Measurements from ENCODE around the gene ATP6V1F. TPM values are rescaled to one million over a fixed set of nuclear protein-coding genes. Genes with fewer than 3 reads are reported as not detected.

The ATP6V1F gene
- total RNA-seq, 1 experiment from 2014 or later: 125 TPM

- no peak for DNase-seq (ENCODE audit: unreplicated experiment)
- intact Hi-C loops (cut with micrococcal nuclease): loop anchor here (10.0 kb wide), 1 partner anchor 308 kb away; no protein-coding TSS in a partner anchor
- H3K4me1 Mint-ChIP-seq (ENCODE audit: insufficient read depth, unreplicated experiment): peaks cover 9% of the 10 kb centered on the region
- no peaks in the 10 kb centered on the region for H3K36me3 Mint-ChIP-seq (ENCODE audit: insufficient read depth, unreplicated experiment)
- no peak overlapping the region for H3K27ac Mint-ChIP-seq (ENCODE audit: low read depth, unreplicated experiment)
- POLR2A ChIA-PET: no interaction called here
- TF ChIP-seq, protein P1, sequence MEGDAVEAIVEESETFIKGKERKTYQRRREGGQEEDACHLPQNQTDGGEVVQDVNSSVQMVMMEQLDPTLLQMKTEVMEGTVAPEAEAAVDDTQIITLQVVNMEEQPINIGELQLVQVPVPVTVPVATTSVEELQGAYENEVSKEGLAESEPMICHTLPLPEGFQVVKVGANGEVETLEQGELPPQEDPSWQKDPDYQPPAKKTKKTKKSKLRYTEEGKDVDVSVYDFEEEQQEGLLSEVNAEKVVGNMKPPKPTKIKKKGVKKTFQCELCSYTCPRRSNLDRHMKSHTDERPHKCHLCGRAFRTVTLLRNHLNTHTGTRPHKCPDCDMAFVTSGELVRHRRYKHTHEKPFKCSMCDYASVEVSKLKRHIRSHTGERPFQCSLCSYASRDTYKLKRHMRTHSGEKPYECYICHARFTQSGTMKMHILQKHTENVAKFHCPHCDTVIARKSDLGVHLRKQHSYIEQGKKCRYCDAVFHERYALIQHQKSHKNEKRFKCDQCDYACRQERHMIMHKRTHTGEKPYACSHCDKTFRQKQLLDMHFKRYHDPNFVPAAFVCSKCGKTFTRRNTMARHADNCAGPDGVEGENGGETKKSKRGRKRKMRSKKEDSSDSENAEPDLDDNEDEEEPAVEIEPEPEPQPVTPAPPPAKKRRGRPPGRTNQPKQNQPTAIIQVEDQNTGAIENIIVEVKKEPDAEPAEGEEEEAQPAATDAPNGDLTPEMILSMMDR (IDR thresholded peaks at IDR 0.05; ENCODE audit: unreplicated experiment): no peak
- BruUV-seq (replicated peaks): no TSS peak
- H3K27me3 Mint-ChIP-seq (ENCODE audit: insufficient read depth, unreplicated experiment): peaks cover 12% of the 10 kb centered on the region
- no peaks in the 10 kb centered on the region for H3K9me3 Mint-ChIP-seq (ENCODE audit: unreplicated experiment)
- H3K4me3 Mint-ChIP-seq (ENCODE audit: unreplicated experiment): no peak overlapping the region
- CTCF ChIA-PET: interaction anchor here (0.6 to 1.1 kb wide), 2 partner anchors 123 to 184 kb away, joined by 4 to 6 read pairs; no protein-coding TSS in a partner anchor
Measured at GRCh38 chr7:128906766-128907559, 44.3 kb downstream of the ATP6V1F start.

DNA sequence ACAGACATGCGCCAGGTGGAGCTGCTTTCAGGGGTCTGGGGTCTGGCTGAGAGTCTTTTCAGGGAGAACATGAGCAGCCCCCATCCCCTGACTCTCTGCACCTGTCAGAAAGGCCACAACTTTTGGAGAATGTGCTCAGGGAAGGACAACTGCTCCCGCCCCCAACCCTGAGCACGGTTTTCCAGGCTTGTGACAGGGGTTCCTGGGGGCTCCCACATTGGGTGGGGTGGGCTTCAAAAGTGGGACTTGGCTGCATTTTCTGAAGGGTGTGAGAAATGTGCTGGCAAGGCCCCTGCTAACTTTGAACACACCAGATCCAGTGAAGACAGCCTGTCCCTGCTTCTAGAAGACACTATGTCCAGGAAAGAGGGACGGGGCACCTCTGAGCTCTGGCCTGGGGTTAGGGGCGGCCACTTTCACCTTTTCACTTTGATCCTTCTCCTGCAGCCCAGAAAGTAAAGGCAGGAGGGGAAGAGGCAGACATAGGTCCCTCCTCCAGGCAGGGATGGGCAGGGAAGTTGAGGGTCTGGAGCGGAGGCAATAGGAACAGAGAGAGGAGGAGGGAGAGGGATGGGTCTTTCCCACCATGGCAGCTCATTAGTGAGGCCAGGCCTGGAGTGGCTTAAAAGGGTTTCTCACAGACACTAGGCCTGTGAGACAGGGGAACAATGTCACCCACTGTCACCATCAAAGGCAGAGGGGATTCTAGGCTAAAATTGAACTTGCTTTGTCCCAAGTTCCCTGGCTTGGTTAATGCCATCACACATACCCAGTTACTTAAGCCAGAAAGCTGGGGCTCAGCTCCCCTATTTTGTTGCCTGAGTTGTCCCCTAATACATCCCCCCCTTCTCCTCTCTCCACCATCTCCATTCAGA, 46.3 kb downstream of the ATP6V1F start:
- DNase-seq (ENCODE audit: unreplicated experiment): no peak
- no TSS peak for BruUV-seq (replicated peaks)
- ChIA-PET CTCF (interaction anchor here (0.7 to 1.7 kb wide), 2 partner anchors 16 to 26 kb away, joined by 3 to 5 read pairs; no protein-coding TSS in a partner anchor), POLR2A (interaction anchor here (0.9 kb wide), 1 partner anchor 9 kb away, joined by 4 read pairs; no protein-coding TSS in a partner anchor)
- H3K4me3 Mint-ChIP-seq (ENCODE audit: unreplicated experiment): no peak overlapping the region
- intact Hi-C loops (cut with micrococcal nuclease): loop anchor here (10.0 kb wide), 1 partner anchor 306 kb away; no protein-coding TSS in a partner anchor
- H3K27ac Mint-ChIP-seq (ENCODE audit: low read depth, unreplicated experiment): no peak overlapping the region
- peaks cover 15% of the 10 kb centered on the region for H3K27me3 Mint-ChIP-seq (ENCODE audit: insufficient read depth, unreplicated experiment)
- no peaks in the 10 kb centered on the region for H3K4me1 Mint-ChIP-seq (ENCODE audit: insufficient read depth, unreplicated experiment)
- TF ChIP-seq, protein P1 (IDR thresholded peaks at IDR 0.05; ENCODE audit: unreplicated experiment): no peak
- no peaks in the 10 kb centered on the region for H3K36me3 Mint-ChIP-seq (ENCODE audit: insufficient read depth, unreplicated experiment)
- H3K9me3 Mint-ChIP-seq (ENCODE audit: unreplicated experiment): no peaks in the 10 kb centered on the region

DNA sequence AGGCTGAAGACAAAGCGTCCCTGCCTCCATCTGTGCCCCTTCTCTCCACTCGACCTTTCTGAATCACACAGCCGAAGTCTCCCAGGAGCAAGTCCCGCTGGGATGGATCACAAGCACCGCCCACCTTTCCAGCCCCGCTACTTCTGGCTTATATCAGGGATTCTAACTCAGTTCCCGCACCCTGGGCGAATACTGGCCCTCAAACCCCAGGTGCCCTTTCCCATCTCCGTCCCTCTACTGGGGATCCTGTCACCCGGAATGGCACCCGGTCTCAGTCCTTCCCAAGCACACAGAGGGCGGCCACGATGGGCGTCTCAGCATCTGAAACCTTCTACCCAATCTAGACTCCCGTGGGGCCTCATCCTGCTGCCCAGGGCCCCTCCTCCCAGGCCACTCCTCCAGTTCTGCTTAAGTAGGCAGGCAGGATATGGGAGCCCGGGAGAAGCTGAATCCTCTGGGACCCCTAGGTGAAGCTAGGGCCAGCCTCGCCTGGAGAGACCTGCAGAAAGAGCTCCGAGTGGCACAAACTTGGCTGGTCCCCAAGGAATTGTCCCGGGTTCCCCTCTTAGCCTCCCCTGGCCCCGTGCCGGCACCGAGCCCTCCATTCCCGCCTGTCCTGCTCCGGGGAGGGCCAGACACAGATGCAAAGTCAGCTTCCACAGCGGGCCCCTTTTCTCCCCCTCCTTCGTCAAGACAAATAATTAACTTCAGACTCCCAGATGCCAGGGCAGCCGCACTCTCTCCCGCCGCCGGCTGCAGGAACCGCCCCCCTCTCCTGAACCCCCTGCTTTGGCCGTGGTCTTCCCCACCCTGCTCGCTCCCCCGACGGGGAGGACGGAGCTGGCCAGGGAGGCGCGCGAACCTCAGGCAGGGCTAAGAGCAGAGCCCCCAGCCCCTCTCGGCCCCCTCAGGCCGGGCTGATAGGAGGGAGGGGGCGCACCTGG, 47.2 kb downstream of the ATP6V1F start:
- no peak for DNase-seq (ENCODE audit: unreplicated experiment)
- TF ChIP-seq, protein P1 (IDR thresholded peaks at IDR 0.05; ENCODE audit: unreplicated experiment): no peak
- H3K27me3 Mint-ChIP-seq (ENCODE audit: insufficient read depth, unreplicated experiment): peaks cover 24% of the 10 kb centered on the region
- BruUV-seq (replicated peaks): no TSS peak
- no peaks in the 10 kb centered on the region for H3K4me1 Mint-ChIP-seq (ENCODE audit: insufficient read depth, unreplicated experiment)
- H3K27ac Mint-ChIP-seq (ENCODE audit: low read depth, unreplicated experiment): no peak overlapping the region
- no peak overlapping the region for H3K4me3 Mint-ChIP-seq (ENCODE audit: unreplicated experiment)
- ChIA-PET CTCF (interaction anchor here (1.7 kb wide), 1 partner anchor 27 kb away, joined by 5 read pairs; no protein-coding TSS in a partner anchor), POLR2A (no interaction called here)
- intact Hi-C loops (cut with micrococcal nuclease): loop anchor here (10.0 kb wide), 1 partner anchor 305 kb away; no protein-coding TSS in a partner anchor
- no peaks in the 10 kb centered on the region for H3K36me3 Mint-ChIP-seq (ENCODE audit: insufficient read depth, unreplicated experiment)
- H3K9me3 Mint-ChIP-seq (ENCODE audit: unreplicated experiment): no peaks in the 10 kb centered on the region

Data from MCF 10A (cell line).